HK-2 (cell line): Measurements from ENCODE around the gene KCNJ8.
"Not testable (repeated sequence)": the region's sequence is repeated elsewhere in the genome, so short reads cannot be mapped to it uniquely, and the experiment has no call there.

Experiments used
- DNase-seq: peaks from one replicate; pipeline ENCODE4 v3.0.0-alpha.2; 2018; ENCODE audit not compliant: unreplicated experiment

Gene KCNJ8

GRCh38 chr12:21786041-21786531 is 11.6 kb upstream of the KCNJ8 start:
- DNase-seq: no peak

GRCh38 chr12:21782723-21783122 is 8.2 kb upstream of the KCNJ8 start:
- not testable (repeated sequence) for DNase-seq

GRCh38 chr12:21780786-21781185 is 6.3 kb upstream of the KCNJ8 start:
- no peak for DNase-seq

GRCh38 chr12:21776175-21776574 is 1.7 kb upstream of the KCNJ8 start:
- DNase-seq: no peak

GRCh38 chr12:21775133-21775820 is 771 bp upstream of the KCNJ8 start:
- DNase-seq: no peak

GRCh38 chr12:21773806-21774205 is 700 bp downstream of the KCNJ8 start:
- DNase-seq: no peak

- no peak for DNase-seq
Measured at GRCh38 chr12:21773263-21773741, 1.2 kb downstream of the KCNJ8 start.

- DNase-seq: no peak
Measured at GRCh38 chr12:21771311-21771710, 3.2 kb downstream of the KCNJ8 start.

GRCh38 chr12:21769307-21769706 is 5.2 kb downstream of the KCNJ8 start:
- DNase-seq: no peak

- DNase-seq: no peak
Measured at GRCh38 chr12:21766403-21766802, 8.1 kb downstream of the KCNJ8 start.

GRCh38 chr12:21764950-21765349 is 9.6 kb downstream of the KCNJ8 start:
- no peak for DNase-seq

GRCh38 chr12:21764065-21764464 is 10.4 kb downstream of the KCNJ8 start:
- DNase-seq: no peak

GRCh38 chr12:21763531-21763930 is 11.0 kb downstream of the KCNJ8 start:
- DNase-seq: no peak

GRCh38 chr12:21759737-21760136 is 14.8 kb downstream of the KCNJ8 start:
- DNase-seq: no peak

GRCh38 chr12:21757735-21758134 is 16.8 kb downstream of the KCNJ8 start:
- no peak for DNase-seq

- no peak for DNase-seq
Measured at GRCh38 chr12:21756699-21757098, 17.8 kb downstream of the KCNJ8 start.

GRCh38 chr12:21751517-21751916 is 23.0 kb downstream of the KCNJ8 start:
- no peak for DNase-seq

GRCh38 chr12:21745258-21745657 is 29.2 kb downstream of the KCNJ8 start:
- no peak for DNase-seq

GRCh38 chr12:21731144-21731543 is 43.4 kb downstream of the KCNJ8 start:
- no peak for DNase-seq

- DNase-seq: no peak
Measured at GRCh38 chr12:21725731-21726130, 48.8 kb downstream of the KCNJ8 start.

GRCh38 chr12:21718944-21719650 is 55.4 kb downstream of the KCNJ8 start:
- DNase-seq: no peak

GRCh38 chr12:21718403-21718802 is 56.1 kb downstream of the KCNJ8 start:
- no peak for DNase-seq

GRCh38 chr12:21717767-21718166 is 56.7 kb downstream of the KCNJ8 start:
- no peak for DNase-seq
